Stimulated activated naive CD8-positive, alpha-beta T cell treated with anti-CD3 and anti-CD28 coated beads, Interleukin-15, Interleukin-2, amounts not matched to agents 100 U/mL and 50 U/mL, for 24 hours (primary cell): ENCODE results near the gene DIPK1B.
A peak's percentile ranks its signal among the peaks of the same experiment; 100 is the strongest.
"Not testable (repeated sequence)": the region's sequence is repeated elsewhere in the genome, so short reads cannot be mapped to it uniquely, and the experiment has no call there.

Experiments
- ATAC-seq: fragments of 150-1000 bp; cut with Tn5 transposase; one replicate; pipeline ENCODE4 v1.10.0; 2021
- DNase-seq: peaks from one replicate; pipeline ENCODE4 v3.0.0; 2021

Gene DIPK1B

GRCh38 chr9:136754059-136754572, 41.7 kb downstream of the DIPK1B start:
- no peak for ATAC-seq

DNA sequence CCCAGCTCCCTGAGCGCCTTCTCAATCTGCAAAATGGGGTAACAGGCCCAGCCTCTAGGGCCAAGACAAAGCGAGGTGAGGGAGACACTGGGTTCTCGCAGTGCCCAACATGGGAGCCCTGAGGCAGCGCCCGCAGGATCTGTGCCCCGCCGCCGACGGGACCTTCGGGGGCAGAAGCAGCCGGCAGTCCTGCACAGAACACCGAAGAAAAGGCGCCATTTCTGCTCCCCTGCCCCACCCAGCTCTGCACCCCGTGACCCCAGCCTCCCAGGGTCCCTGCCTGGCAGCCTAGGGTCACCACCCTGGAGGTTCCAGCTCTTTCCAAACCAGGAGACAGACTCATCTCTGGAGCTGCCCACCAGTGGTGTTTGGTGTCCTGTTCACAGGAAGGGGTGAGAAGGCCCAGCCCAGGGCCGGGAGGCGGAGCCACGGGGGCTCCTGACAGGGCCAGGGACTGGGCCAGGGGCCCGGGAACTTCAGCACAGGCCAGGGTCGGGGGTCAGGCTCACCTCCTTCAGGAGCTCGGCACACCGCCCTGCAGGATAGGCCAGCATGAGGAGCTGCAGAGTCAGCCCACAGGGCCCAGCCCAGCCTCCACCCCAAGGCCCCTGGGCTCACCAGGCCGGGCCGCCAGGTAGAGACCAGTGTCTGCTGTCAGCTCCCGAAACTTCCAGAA, 42.4 kb downstream of the DIPK1B start:
- DNase-seq, result no peak
- no peak for ATAC-seq

More at GRCh38 chr9:136754059-136754572, 41.7 kb downstream of the DIPK1B start:
- no peak for DNase-seq

GRCh38 chr9:136755302-136756133, 43.1 kb downstream of the DIPK1B start:
- DNase-seq, ATAC-seq: not testable (repeated sequence)

GRCh38 chr9:136756134-136756438, 43.7 kb downstream of the DIPK1B start:
- DNase-seq, result no peak
- no peak for ATAC-seq

DNA sequence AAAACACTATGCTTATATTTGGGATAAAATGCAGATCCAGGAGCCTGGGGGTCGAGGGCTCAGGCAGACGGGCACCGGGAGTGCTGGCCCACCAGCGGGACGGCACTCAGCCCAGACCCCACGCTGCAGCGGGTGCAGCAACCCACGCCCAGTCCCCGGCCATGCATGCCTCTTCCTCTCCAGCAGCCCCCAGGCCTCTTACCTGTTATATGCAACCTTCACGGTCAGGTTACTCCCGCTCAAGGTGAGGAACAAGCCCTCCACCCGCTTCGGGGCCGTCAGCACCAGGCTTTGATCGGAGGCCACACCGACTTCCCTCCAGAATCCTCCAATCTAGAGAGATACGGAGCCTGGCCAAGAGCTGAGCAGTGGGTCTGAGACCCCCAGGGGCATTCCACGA, 44.5 kb downstream of the DIPK1B start:
- ATAC-seq (no peak), DNase-seq (no peak)

- no peak for ATAC-seq
- no peak for DNase-seq
Measured at GRCh38 chr9:136757328-136757727, 45.0 kb downstream of the DIPK1B start.

DNA sequence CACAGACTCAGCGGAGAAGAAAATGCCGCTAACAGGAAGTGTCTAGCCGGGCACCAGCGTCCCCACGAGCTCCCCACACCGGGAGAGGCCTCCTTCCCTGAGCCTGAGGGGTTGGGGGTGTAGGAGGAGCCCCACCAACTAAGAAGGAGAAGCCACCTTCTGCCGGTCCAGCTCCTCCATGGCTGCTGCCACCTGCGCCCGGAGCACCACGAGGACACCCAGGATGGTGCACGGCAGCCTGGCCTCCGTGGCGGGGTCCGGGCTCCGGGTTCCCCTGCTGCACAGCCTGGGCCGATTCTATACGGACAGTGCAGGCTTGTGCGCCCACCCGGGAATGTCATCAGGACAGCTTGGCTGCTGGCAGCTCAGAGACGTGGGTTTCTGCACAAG, 45.4 kb downstream of the DIPK1B start:
- no peak for DNase-seq
- ATAC-seq, result no peak

DNA sequence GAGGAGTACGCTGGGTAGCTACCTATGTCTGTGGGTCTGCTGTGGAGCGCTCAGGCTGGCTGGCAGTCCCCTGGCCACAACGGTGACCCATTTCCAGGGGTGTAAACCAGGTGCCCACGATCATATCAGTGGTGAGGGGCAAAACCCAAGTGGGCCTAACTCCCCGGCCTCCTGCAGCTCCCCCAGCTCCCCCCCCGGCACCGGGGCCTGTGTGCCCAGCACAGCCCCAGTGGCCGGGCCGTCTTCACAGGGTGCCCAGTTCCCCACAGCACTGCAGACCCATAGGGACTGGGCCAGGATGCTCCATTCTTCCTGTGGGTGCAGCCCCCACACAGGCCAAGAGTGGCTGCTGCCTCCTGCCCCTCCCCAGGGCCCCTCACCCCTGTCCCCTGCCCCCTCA, 46.6 kb downstream of the DIPK1B start:
- DNase-seq (no peak), ATAC-seq (no peak)

- DNase-seq (no peak), ATAC-seq (no peak)
Measured at GRCh38 chr9:136759436-136760325, 47.3 kb downstream of the DIPK1B start.

DNA sequence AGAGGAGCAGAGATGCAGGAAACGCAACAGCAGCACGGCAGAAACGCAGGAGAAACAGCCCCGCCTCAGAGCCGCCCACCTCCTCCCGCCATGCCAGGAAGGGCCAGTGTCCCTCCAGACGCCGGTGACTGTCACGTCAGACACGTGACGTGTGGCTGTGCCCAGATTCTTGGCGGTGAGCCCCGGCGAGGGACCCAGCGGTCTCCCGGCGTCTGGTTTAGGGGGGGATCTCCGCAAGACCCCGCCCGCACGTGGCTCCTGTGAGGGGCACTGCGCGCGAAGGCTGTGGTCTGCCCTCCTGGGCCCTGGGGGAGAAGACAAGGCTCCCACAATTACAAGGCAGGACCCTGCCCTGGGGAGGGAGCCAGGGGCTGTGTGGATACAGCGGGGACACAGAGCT, 48.1 kb downstream of the DIPK1B start:
- DNase-seq (no peak), ATAC-seq (no peak)

- ATAC-seq, result not testable (repeated sequence)
Measured at GRCh38 chr9:136760834-136761544, 48.6 kb downstream of the DIPK1B start.

DNA sequence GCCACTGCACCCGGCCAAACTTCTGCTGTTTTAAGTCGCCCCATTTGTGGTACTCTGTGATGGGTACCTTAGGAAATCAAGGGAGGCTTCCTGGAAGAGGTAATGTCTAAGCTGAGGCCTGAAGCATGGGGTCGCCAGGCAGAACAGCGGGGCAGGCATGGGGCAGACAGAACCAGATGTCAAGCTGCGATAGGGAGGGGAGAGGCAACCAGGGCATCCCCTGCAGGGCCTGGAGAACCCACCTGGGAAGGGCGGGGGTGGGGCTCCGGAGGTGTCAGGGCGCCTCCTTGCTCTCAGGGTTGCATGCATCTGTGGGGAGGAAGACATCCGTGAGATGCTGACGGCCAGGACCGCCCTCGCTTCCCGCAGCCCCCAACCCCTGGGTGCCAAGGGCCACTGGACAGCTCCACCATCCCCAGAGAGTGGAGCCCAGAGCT, 49.2 kb downstream of the DIPK1B start:
- ATAC-seq (no peak), DNase-seq (no peak)

More at GRCh38 chr9:136760834-136761544, 48.6 kb downstream of the DIPK1B start:
- peak; percentile 47 for DNase-seq

GRCh38 chr9:136762221-136762691, 49.9 kb downstream of the DIPK1B start:
- no peak for DNase-seq
- no peak for ATAC-seq

DNA sequence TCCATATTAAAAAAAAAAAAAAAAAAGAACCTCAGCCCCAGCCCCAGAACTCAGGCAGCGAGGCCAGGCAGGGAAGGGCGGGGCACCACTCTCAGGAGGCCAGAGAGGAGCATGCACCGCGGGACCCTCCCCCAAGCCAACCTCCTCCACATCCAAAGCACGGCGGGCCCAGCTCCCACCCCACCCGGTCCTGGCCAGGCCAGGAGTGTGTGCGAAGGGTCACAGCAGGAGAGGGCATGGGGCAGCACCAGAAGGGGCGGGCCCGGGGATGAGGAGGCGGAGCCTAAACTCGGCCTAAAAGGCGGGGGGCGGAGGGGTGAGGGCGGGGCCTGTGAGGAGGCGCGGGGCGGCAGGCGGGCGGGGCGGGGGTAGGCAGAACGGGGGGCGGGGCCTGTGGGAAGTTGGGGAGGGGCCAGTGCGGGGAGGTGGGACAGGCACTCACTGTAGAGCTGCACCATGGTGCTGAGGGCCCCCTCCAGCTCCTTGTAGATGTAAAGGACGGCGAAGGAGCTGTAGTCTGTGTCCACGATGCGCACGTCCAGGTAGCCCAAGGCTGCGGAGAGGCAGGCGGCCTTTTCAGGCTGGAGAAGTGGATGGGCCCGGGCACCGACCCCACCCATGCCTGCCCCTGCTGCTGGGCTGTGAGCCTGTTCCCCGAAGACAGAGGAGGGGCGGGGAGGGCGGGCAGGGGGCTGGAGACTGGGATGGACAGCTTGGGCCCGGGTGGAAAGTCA, 50.7 kb downstream of the DIPK1B start:
- ATAC-seq (no peak), DNase-seq (peak; percentile 75)

GRCh38 chr9:136763649-136764035, 51.3 kb downstream of the DIPK1B start:
- no peak for DNase-seq
- ATAC-seq, result no peak

GRCh38 chr9:136764301-136764891, 52.0 kb downstream of the DIPK1B start, which contains the start of gene LCN15:
Gene LCN15, minus strand, starts transcription at chr9:136764518. Its CDS starts 30 bp downstream, at chr9:136764488.
- no peak for DNase-seq
- no peak for ATAC-seq

GRCh38 chr9:136765041-136765440, 52.7 kb downstream of the DIPK1B start:
- DNase-seq (no peak), ATAC-seq (no peak)

DNA sequence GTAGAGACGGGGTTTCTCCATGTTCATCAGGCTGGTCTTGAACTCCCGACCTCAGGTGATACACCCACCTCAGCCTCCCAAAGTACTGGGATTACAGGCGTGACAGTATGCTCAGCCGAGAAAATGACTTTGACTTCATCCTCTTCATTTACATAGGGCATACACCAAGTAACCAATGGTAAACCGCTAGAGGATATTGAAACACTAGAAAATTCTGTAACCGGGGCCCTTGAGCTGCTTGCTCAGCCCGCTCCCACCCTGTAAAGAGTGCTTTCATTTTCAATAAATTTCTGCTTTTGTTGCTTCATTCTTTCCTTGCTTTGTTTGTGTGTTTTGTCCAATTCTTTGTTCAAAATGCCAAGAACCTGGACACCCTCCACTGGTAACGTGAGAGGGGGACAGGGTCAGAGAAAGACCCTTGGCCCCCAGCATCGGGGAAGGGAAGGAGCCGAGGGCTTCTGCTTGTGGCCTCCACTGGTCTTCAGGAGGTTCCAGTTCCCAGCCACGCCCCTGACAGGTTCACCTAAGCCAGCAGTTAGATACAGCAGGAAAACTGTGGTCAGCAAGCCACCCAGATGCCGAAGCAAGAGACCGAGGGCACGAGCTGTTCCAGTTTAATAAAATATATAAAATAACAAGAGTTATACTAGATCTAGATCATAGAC, 53.5 kb downstream of the DIPK1B start:
- ATAC-seq, DNase-seq: not testable (repeated sequence)

- ATAC-seq, result peak; percentile 37
Measured at GRCh38 chr9:136766410-136767120, 54.2 kb downstream of the DIPK1B start.

More at GRCh38 chr9:136766410-136767120, 54.2 kb downstream of the DIPK1B start:
- peak; percentile 68 for DNase-seq
